Nucleus accumbens (tissue), 56 donors: ENCODE results near the gene SLU7.
A peak's percentile ranks its signal among the peaks of the same experiment; 100 is the strongest.

Source experiments
- DNase-seq, 56 donors: peaks; one replicate each; lab custom pipeline; 2025; lab: John Stamatoyannopoulos, UW

SLU7 gene

GRCh38 chr5:160418561-160419457 lies at the start of gene SLU7:
SLU7 (minus strand) TSS chr5:160419081; CDS start chr5:160415294, 3,787 bp downstream.
- DNase-seq, result peak in 55 of 56 donors; percentile 16 to 94 (median 85)

GRCh38 chr5:160468363-160468975 lies 49.6 kb upstream of the SLU7 start:
- DNase-seq, result no peak

DNA sequence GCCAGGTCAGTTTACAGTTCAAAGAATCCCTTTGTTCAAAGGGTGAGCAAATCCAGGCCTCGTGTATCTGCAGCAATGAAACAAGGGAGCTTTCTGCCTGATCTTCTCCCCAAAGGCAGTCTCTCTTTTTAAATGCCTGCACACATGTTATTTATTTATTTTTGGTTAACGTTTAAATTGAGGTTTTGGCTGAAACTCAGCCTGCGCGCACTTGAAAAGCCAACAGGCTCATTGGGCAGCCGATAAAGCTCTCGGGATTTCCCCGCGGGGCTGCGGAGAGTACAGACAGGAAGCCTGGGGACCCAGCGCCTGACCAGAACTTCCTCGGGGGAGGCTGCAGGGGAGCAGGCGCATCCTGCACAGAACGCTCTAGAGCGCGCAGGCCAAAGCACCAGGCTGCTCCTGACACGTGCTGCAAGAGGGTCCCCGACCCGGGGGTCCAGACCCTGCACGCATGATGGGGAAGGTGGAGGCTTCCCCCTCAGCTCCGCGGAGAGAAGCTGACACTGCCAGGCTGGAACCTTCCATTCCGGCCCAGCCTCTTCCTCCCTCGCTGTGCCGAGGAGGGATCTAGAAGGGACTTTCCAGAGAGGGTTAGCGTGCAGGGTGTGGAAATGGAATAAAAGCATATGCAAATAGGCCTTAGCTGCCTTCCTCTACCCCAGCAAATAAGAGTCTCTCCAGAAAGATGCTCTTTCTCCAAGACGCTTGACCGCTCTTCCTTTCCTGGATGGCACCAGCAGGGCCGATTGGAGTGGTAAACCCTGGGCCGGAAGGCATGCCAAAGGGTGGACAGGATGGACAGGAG lies 48.9 kb upstream of the SLU7 start:
- peak in 24 of 56 donors; percentile 3 to 41 (median 13) for DNase-seq

- no peak for DNase-seq
Observed at GRCh38 chr5:160466889-160467554, 48.1 kb upstream of the SLU7 start.

DNA sequence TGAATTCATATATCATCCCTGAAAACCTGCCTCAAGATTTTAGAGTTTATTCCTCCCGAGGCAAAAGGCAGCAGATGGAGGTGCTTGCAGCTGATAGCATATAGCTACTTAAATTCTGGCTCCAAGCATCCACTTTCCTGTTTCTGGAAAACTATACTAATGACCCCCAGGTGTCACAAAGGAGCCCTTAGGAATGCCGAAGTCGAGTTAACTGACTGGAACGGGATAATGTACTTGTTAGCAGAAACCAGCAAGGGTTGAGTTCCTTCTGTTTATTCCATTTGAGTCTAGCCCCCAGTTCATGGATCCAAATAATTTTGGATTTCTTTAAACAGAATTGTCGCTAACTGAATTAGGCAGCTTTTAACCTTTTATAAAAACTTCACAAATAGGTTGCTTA lies 47.2 kb upstream of the SLU7 start:
- DNase-seq, result no peak

- DNase-seq, result no peak
Observed at GRCh38 chr5:160464466-160464797, 45.6 kb upstream of the SLU7 start.

DNA sequence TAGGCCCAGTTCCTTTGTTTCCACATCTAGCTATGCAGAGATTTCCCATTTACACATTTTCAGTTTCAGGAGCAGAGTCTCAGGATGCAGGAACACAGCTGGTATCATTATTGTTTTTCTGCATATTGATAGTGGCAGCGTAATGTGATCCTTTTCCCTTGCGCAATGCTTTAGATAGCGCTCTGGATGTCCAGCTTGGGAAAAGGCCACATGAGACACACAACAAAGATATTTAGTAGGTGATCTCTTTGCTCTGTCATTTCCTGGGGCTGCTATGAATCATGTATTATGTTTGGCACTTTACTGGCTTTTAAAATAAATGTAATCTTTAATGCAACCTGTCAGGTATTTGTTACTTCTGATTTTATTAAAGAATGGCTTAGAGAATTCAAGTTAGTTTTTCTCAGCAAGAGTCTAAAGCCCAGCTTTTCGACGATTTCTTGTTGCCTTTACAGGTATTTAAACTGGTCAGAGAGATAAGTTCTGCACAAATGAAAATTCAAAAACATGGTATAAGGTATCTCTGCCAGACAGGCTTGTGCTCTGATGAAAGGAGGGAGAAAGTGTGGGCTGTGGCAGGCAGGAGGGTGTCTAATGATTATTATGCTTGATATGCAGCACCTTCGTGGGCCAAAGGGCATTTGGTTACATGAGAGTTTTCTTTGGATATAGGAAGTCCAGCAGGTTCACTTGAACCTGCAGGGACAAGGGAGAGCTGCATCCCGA lies 45.0 kb upstream of the SLU7 start:
- DNase-seq, result no peak

DNA sequence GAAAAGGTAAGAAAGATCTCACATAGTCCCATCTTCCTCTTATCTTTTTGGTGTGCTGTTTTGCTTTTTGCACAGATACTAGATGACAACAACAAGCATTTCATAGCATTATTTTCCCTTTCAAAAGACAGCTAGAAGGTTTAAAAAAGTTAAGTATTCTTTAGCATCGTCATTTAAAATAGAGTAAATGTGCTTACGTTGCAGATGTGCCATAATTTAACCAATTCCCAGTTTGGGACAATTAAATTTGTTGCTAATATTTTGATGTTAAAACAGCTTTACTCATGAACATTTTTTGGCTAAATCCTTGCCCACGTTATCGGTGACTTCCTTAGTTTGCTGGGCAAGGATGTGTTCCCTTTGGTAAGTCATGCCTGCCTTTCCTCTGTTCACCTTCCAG lies 44.3 kb upstream of the SLU7 start:
- DNase-seq, result no peak

- no peak for DNase-seq
Observed at GRCh38 chr5:160462167-160462566, 43.3 kb upstream of the SLU7 start.

DNA sequence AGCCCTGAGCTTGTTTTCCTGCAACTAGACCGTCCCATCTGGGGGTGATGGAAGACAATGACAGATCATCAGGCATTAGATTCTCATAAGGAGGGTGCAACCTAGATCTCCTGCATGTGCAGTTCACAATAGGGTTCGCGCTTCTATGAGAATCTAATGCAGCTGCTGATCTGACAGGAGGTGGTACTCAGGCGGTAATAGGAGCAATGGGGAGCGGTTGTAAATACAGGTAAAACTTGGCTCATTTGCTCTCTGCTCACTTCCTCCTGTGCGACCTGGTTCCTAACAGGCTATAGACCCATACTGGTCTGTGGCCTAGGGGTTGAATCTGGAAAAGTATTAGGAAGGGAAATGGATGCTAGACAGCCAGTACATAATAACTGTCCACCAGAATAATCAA lies 42.5 kb upstream of the SLU7 start:
- no peak for DNase-seq

- no peak for DNase-seq
Observed at GRCh38 chr5:160460377-160461049, 41.6 kb upstream of the SLU7 start.

- no peak for DNase-seq
Observed at GRCh38 chr5:160458806-160459800, 40.2 kb upstream of the SLU7 start.

- DNase-seq, result no peak
Observed at GRCh38 chr5:160457252-160457651, 38.4 kb upstream of the SLU7 start.

GRCh38 chr5:160456480-160457177 lies 37.7 kb upstream of the SLU7 start:
- DNase-seq, result no peak

- DNase-seq, result no peak
Observed at GRCh38 chr5:160455600-160455999, 36.7 kb upstream of the SLU7 start.

- DNase-seq, result no peak
Observed at GRCh38 chr5:160453751-160454150, 34.9 kb upstream of the SLU7 start.

DNA sequence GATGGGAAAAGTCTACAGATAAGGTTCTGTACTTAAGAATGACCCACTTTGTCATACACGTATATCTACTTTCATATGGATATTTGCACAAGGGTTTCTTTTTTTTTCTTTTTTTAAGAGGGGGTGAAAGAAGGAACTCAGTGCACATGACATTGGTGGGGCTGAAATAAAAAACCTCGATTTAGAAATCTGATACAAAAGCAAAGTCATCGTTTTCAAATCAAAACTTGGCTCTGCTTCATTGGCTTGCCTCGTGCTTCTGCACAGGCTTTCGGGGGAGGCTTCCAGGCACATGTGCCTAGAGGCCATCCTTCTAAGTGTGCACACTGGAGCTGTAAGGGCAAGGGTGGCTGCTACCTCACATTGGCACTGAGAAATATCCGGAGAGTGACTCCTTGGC lies 33.9 kb upstream of the SLU7 start:
- DNase-seq, result no peak

DNA sequence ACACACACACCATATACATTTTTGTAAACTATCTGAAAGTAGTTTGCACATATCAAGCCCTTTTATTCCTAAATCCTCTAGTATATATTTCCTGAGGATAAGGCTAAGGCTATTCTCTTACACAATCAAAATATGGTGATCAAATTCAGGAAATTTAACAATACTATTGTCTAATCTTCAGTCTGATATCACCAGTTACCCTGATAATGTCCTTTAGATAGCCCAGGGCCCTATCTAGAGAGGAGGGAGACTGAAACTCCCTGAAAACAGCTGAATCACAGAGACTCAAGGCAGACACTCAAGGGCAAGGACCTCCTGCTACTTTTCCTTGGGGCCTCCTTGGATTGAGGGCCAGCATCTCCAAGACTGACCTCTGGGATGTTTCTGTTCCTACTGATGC lies 33.2 kb upstream of the SLU7 start:
- DNase-seq, result no peak
